AG09309 (cell line): ENCODE measurements around the gene GNG10.
"Not testable (repeated sequence)": the region's sequence is repeated elsewhere in the genome, so short reads cannot be mapped to it uniquely, and the experiment has no call there.

Source experiments
- DNase-seq: peaks from one replicate; pipeline ENCODE4 v3.0.0-alpha.2; 2010; ENCODE audit warnings: low read depth
- H3K4me3 ChIP-seq: 2 replicates; pipeline ENCODE4 v1.5.1; 2011; ENCODE audit warnings: mild to moderate bottlenecking, low read depth, low read length, moderate library complexity; ENCODE audit not compliant: control insufficient read depth
- CTCF ChIP-seq: IDR thresholded peaks from 2 replicates; pipeline ENCODE4 v1.5.1; 2011; ENCODE audit warnings: mild to moderate bottlenecking, low read depth, low read length, inconsistent platforms; ENCODE audit not compliant: insufficient read depth, control insufficient read depth; ENCODE audit errors: missing control alignments

Gene GNG10

GRCh38 chr9:111663301-111663823 lies 2.0 kb downstream of the GNG10 start:
- no peak for DNase-seq
- no peak for TF ChIP-seq CTCF
- H3K4me3 ChIP-seq, result no peak overlapping the region

GRCh38 chr9:111668026-111668573 lies 6.7 kb downstream of the GNG10 start:
- H3K4me3 ChIP-seq, result no peak overlapping the region
- DNase-seq, result no peak
- TF ChIP-seq CTCF, result no peak

GRCh38 chr9:111668601-111669000 lies 7.2 kb downstream of the GNG10 start:
- DNase-seq, H3K4me3 ChIP-seq: not testable (repeated sequence)

- H3K4me3 ChIP-seq, result no peak overlapping the region
- no peak for DNase-seq
- no peak for TF ChIP-seq CTCF
These were observed 12.9 kb downstream of the GNG10 start for GRCh38 chr9:111674319-111674718.

GRCh38 chr9:111676116-111676515 lies 14.7 kb downstream of the GNG10 start:
- no peak for DNase-seq
- H3K4me3 ChIP-seq, result no peak overlapping the region
- TF ChIP-seq CTCF, result no peak

- H3K4me3 ChIP-seq, result no peak overlapping the region
- DNase-seq, result no peak
- no peak for TF ChIP-seq CTCF
These were observed 16.9 kb downstream of the GNG10 start for GRCh38 chr9:111678293-111678692.

GRCh38 chr9:111679199-111679598 lies 17.8 kb downstream of the GNG10 start:
- TF ChIP-seq CTCF, result no peak
- H3K4me3 ChIP-seq, result no peak overlapping the region

More at GRCh38 chr9:111679199-111679598, 17.8 kb downstream of the GNG10 start:
- DNase-seq, result no peak
